Dermis microvascular lymphatic vessel endothelial cell (primary cell): ENCODE measurements around the gene NDUFV2. TPM values are rescaled to one million over a fixed set of nuclear protein-coding genes. Genes with fewer than 3 reads are reported as not detected.
"Not testable (repeated sequence)": the region's sequence is repeated elsewhere in the genome, so short reads cannot be mapped to it uniquely, and the experiment has no call there.

Experiments
- DNase-seq, 2 donors: peaks; one replicate each; pipeline versions ENCODE4 v3.0.0 to v3.0.0-alpha.2; 2010; ENCODE audit warnings: low read depth in 2 of 2
- total RNA-seq: library from RNA; depleted of rRNA; stranded (reverse); fragments of >200 nt; gene quantifications from 2 replicates; pipeline ENCODE4 v1.2.1, GENCODE V29; 2014

Gene NDUFV2
- total RNA-seq, 1 donor from 2014 or later: 105 TPM

DNA sequence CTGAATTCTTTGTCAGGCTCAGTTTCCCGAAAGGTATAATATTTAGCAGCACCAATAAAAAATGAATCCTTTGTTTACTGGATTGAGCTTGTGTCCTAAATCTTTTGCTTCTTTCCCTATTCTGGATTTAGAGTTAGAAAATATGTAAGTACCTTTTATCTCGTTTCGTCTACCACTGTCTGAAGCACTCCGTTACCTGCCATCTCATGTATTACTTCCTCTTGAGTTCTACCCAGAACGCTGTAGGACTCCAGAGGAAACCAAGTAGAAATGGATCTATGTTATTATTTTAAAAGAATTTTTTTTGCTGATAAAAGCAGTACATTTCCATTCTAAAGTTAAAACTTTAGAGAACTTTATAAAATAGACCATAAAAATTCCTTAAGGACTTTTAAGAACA is 47.6 kb downstream of the NDUFV2 start:
- DNase-seq: no peak

DNA sequence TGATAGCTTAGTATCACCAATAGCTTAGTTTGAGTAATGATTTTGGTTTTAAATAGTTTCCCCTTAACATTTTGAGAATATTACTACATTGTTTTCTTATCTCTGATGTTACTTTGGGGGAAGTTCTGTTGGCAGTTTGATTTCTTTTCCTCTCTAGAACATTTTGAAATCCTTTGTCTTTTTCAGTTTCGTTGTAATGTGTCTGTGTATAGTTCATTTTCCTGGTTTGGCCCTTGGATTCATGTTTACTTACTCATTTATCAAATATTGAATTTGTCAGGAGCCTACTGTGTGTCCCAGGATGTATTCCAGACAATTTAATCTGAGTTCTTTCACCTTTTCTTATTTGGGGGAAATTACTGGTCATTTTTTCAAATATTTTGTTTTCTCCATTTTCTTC is 50.8 kb downstream of the NDUFV2 start:
- DNase-seq: no peak

DNA sequence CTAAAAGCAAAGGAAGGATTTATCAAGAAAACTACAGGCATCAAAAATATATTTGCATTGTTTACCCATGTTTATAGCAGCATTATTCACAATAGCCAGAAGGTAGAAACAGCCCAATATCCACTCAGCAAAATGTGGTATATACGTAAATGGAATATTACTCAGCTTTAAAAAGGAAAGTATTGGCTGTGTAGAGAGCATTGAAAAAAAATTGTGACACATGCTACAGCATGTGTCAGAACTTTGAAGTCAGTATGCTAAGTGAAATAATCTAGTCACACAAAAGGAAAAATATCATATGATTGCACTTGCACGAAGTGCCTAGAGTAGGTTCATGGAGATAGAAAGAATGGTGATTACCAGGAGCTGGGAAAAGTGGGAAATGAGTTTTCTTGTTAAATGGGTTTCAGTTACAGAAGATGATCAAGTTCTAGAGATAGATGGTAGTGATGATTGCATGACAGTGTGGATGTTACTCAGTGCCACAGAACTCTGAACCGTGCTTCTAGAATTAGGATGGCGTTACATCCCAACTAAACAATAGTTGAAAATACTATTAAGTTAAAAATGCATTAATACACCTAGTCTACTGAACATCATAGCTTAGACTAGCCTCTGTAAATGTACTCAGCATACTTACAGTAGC is 54.2 kb downstream of the NDUFV2 start:
- no peak for DNase-seq

DNA sequence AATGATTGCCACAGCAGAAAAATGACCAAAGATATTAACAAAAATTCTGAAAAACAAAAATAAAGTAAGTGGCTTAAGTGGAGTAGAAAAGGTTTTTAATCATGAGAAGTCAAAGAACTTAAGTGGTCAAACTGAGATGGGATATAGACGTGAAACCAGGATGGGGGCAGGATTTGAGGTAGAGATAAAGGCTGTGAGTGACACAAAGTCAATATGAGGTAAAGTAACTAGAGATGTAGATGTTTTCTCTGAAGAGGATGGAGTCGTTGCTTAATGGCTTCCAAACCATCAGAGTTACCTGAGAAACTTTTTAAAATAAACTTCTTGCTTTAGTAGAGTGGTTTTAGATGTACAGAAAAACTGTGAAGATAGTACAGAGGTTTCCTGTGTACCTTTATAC is 55.3 kb downstream of the NDUFV2 start:
- DNase-seq: no peak

DNA sequence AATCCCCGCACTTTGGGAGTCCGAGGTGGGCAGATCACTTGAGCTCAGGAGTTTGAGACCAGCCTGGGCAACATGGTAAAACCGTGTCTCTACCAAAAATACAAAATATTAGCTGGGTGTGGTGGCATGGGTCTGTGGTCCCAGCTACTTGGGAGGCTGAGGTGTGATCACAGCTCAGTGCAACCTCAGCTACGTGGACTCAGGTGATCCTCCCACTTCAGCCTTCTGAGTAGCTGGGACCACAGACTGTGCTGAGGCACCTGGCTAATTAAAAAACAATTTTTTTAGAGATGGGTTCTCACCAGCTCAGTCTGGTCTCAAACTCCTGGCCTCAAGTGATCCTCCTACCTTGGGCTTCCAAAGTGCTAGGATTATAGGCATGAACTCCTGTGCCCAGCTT is 57.5 kb downstream of the NDUFV2 start:
- no peak for DNase-seq

- DNase-seq: not testable (repeated sequence)
Measured at GRCh38 chr18:9162663-9163062, 60.2 kb downstream of the NDUFV2 start.

DNA sequence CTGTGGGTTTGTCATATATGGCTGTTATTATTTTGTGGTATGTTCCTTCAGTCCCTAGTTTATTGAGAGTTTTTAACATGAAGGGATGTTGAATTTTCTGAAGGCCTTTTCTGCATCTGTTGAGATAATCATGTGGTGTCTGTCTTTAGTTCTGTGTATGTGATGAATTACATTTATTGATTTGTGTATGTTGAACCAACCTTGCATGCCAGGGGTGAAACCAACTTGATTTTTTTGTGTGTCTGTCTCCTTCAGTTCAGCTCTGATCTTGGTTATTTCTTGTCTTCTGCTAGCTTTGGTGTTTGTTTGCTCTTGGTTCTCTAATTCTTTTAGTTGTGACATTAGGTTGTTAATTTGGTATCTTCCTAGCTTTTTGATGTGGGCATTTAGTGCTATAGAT is 61.6 kb downstream of the NDUFV2 start:
- DNase-seq: not testable (repeated sequence)

DNA sequence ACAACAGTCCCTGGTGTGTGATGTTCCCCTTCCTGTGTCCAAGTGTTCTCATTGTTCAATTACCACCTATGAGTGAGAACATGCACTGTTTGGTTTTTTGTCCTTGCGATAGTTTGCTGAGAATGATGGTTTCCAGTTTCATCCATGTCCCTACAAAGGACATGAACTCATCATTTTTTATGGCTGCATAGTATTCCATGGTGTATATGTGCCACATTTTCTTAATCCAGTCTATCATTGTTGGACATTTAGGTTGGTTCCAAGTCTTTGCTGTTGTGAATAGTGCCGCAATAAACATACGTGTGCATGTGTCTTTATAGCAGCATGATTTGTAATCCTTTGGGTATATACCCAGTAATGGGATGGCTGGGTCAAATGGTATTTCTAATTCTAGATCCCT is 63.4 kb downstream of the NDUFV2 start:
- DNase-seq: not testable (repeated sequence)

GRCh38 chr18:9169515-9169914 is 67.0 kb downstream of the NDUFV2 start:
- DNase-seq: not testable (repeated sequence)

DNA sequence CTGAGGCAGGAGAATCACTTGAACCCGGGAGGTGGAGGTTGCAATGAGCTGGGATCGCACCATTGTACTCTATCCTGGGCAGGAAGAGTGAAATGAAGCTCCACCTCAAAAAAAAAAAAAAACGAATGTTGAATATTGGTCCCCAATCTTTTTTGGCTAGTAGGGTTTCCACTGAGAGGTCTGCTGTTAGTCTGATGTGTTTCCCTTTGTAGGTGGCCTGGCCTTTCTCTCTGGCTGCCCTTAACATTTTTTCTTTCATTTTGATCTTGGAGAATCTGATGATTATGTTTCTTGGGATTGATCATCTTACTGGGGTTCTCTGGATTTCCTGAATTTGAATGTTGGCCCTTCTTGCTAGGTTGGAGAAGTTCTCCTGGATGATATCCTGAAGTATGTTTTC is 69.4 kb downstream of the NDUFV2 start:
- DNase-seq: not testable (repeated sequence)

DNA sequence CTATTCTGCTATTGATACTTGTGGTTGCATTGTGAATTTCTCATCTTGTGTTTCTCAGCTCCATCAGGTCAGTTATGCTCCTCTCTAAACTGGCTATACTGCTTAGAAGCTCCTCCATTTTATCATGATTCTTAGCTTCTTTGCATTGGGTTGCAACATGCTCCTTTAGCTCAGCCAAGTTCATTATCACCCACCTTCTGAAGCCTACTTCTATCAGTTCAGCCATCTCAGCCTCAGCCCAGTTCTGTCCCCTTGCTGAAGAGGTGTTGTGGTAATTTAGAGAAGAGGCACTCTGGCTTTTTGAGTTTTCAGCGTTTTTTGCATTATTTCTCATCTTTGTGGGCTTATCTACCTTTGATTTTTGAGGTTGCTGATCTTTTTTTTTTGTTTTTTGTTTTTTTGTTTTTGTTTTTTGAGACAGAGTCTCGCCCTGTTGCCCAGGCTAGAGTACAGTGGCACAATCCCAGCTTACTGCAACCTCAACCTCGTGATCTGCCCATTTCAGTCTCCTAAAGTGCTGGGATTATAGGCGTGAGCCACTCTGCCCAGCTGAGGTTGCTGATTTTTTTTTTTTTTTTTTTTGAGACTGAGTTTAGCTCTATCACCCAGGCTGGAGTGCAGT is 70.1 kb downstream of the NDUFV2 start:
- DNase-seq: no peak

- no peak for DNase-seq
Measured at GRCh38 chr18:9173770-9174233, 71.3 kb downstream of the NDUFV2 start.

DNA sequence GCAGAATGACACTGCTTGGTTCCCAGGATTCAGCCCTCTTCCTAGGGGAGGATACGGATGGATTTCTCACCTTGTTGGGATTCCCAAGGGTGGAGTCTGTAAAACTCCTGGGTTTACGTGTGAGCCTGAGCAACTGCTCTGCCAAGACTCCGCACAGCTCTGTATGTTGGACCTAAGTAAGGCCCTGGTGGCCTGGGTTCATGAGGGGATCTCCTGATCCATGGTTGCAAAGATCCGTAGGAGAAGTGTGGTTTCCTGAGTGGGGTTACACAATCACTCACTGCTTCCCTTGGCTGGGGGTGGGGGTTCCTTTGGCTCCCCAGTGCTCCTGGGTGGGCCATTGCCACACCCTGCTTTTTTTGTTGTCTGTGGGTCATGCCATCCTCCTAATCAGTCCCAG is 71.8 kb downstream of the NDUFV2 start:
- DNase-seq: no peak

GRCh38 chr18:9175115-9175514 is 72.6 kb downstream of the NDUFV2 start:
- DNase-seq: no peak

- no peak for DNase-seq
Measured at GRCh38 chr18:9177031-9177430, 74.5 kb downstream of the NDUFV2 start.

GRCh38 chr18:9177466-9177865 is 75.0 kb downstream of the NDUFV2 start:
- DNase-seq: no peak

GRCh38 chr18:9178557-9178956 is 76.1 kb downstream of the NDUFV2 start:
- no peak for DNase-seq

GRCh38 chr18:9181275-9181674 is 78.8 kb downstream of the NDUFV2 start:
- no peak for DNase-seq

DNA sequence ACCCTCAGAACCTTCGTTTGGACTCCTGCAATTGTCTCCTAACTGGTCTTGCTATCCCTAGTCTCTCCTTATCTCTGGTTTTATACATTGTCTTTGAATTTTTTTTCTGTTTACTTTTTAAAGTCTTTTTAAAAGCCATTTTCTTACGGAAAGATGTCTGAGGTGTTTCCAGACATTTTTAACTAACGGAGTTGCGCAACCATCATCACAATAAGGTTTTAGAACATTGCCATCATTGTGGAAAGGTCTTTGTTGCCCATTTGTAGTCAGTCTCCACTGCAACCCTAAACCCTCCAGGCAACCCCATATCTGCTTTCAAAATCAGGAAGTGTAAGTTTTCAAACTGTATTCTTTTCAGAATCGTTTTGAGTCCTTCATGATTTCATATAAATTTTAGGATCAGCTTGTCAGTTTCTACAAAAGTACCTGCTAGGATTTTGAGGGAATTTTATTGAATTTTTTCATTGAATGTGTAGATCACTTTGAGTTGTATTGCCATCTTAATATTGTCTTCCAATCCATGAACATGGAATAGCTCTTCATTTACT is 80.4 kb downstream of the NDUFV2 start:
- DNase-seq: no peak
